Suprapubic skin (tissue), 4 donors: Measurements from ENCODE around the gene TMED9. TPM values are rescaled to one million over a fixed set of nuclear protein-coding genes. Genes with fewer than 3 reads are reported as not detected.
"Not testable (repeated sequence)": the region's sequence is repeated elsewhere in the genome, so short reads cannot be mapped to it uniquely, and the experiment has no call there.

Source experiments
- DNase-seq, 2 donors: peaks; one replicate each; pipeline ENCODE4 v3.0.0-alpha.2; 2019; ENCODE audit warnings: low spot score in 2 of 2
- H3K27ac ChIP-seq: fragments of 200-600 bp; sonication (generic); one replicate; pipeline ENCODE4 v1.5.1; 2019
- H3K27me3 ChIP-seq: fragments of 200-600 bp; sonication (generic); one replicate; pipeline ENCODE4 v1.5.1; 2019
- H3K36me3 ChIP-seq: fragments of 200-600 bp; sonication (generic); one replicate; pipeline ENCODE4 v1.5.1; 2019
- H3K4me1 ChIP-seq: fragments of 200-600 bp; sonication (generic); one replicate; pipeline ENCODE4 v1.5.1; 2019
- H3K4me3 ChIP-seq: fragments of 200-600 bp; sonication (generic); one replicate; pipeline ENCODE4 v1.5.1; 2019; ENCODE audit warnings: mild to moderate bottlenecking
- H3K9me3 ChIP-seq: fragments of 200-600 bp; sonication (generic); one replicate; pipeline ENCODE4 v1.5.1; 2019
- WGBS: methylation state at CpG from one replicate; pipeline ENCODE4 v1.1.5; 2018; 5-methylcytosine and 5-hydroxymethylcytosine counted together
- total RNA-seq, 4 donors: library from RNA; depleted of rRNA; stranded (reverse); fragments of >200 nt; gene quantifications; one replicate each; pipeline ENCODE4 v1.1.0, GENCODE V29; 2016

TMED9 gene
- total RNA-seq, 4 donors from 2014 or later: 60.3 to 84.5 (median 79.5) TPM

DNA sequence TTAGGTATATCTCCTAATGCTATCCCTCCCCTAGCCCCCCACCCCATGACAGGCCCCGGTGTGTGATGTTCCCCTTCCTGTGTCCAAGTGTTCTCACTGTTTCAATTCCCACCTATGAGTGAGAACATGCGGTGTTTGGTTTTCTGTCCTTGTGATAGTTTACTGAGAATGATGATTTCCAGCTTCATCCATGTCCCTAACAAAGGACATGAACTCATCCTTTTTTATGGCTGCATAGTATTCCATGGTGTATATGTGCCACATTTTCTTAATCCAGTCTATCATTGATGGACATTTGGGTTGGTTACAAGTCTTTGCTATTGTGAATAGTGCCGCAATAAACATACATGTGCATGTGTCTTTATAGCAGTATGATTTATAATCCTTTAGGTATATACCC lies 42.9 kb downstream of the TMED9 start:
- not testable (repeated sequence) for H3K36me3 ChIP-seq, H3K4me1 ChIP-seq, H3K27me3 ChIP-seq, DNase-seq, H3K9me3 ChIP-seq, H3K4me3 ChIP-seq, H3K27ac ChIP-seq
- WGBS: 95% methylated on average over 3 of the region's 3 CpGs

DNA sequence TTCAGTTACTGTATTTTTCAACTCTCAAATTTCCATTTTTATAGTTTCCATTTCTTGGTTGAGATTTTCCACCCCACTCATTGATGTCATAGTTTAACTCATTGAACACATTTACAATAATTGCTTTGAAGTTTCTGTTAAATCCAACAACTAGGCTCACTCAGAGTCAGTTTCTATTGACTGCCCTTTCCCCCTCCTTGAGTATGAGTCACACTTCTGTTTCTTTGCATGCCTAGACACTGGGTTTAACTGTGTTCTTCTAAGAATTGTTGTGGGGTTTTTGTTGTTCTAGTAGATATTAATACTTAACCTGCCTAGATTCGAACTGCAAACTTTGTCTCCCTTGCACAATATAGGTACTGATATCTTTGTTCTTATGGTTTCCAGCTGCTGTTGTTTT lies 53.5 kb downstream of the TMED9 start:
- 100% methylated on average over 1 of the region's 1 CpG for WGBS
- not testable (repeated sequence) for H3K36me3 ChIP-seq, H3K27me3 ChIP-seq

More for the DNA sequence above, 53.5 kb downstream of the TMED9 start:
- DNase-seq, H3K27ac ChIP-seq, H3K4me3 ChIP-seq, H3K9me3 ChIP-seq, H3K4me1 ChIP-seq: not testable (repeated sequence)

Other genes starting within 250 kb of the TMED9 start
- 100 to 1,000 TPM; 119 to 191 (median 160) TPM for gene LMAN2, start 240.5 kb upstream of the TMED9 start, total RNA-seq
- gene RGS14, start 234.3 kb upstream of the TMED9 start, total RNA-seq: 10 to 100 TPM; 38.5 to 85.9 (median 68.8) TPM
- under 1 TPM in 1 of 4 donors, not detected in 3; 0.29 TPM for gene SLC34A1, start 207.8 kb upstream of the TMED9 start, total RNA-seq
- not detected for gene PFN3, start 191.5 kb upstream of the TMED9 start, total RNA-seq
- 10 to 100 TPM in 1 of 4 donors, 1 to 10 TPM in 3; 2.3 to 18.4 (median 7.1) TPM for gene F12, start 182.6 kb upstream of the TMED9 start, total RNA-seq
- 10 to 100 TPM; 29.1 to 62.2 (median 37.1) TPM for gene GRK6, start 165.5 kb upstream of the TMED9 start, total RNA-seq
- gene PRR7, start 145.4 kb upstream of the TMED9 start, total RNA-seq: 1 to 10 TPM; 5.7 to 9.8 (median 7.8) TPM
- 10 to 100 TPM; 13.1 to 43.4 (median 25.3) TPM for gene DBN1, start 118.6 kb upstream of the TMED9 start, total RNA-seq
- 10 to 100 TPM; 28.7 to 41.3 (median 32.0) TPM for gene PDLIM7, start 94.6 kb upstream of the TMED9 start, total RNA-seq
- gene DOK3, start 82.4 kb upstream of the TMED9 start, total RNA-seq: 1 to 10 TPM in 3 of 4 donors, under 1 TPM in 1; 0.89 to 7.3 (median 1.8) TPM
- gene DDX41, start 75.2 kb upstream of the TMED9 start, total RNA-seq: 100 to 1,000 TPM in 2 of 4 donors, 10 to 100 TPM in 2; 83.8 to 148 (median 103) TPM
- gene FAM193B, start 37.6 kb upstream of the TMED9 start, total RNA-seq: 100 to 1,000 TPM in 1 of 4 donors, 10 to 100 TPM in 3; 55.6 to 328 (median 78.2) TPM
- gene B4GALT7, start 7.9 kb downstream of the TMED9 start, total RNA-seq: 10 to 100 TPM; 13.9 to 19.4 (median 17.4) TPM
- 10 to 100 TPM in 2 of 4 donors, 1 to 10 TPM in 2; 8.1 to 11.8 (median 9.5) TPM for gene FAM153A, start 190.7 kb downstream of the TMED9 start, total RNA-seq